PC-9 (cell line): Measurements from ENCODE around the gene MAPK1.

Experiments
- CTCF ChIP-seq: fragments of 200-600 bp; sonication (generic); conservative IDR thresholded peaks from 2 replicates; pipeline ENCODE4 v1.6.1; 2017; ENCODE audit warnings: mixed run types, antibody characterized with exemption, mild to moderate bottlenecking, moderate library complexity
- EZH2 ChIP-seq: fragments of 200-600 bp; sonication (generic); IDR thresholded peaks from 2 replicates; pipeline ENCODE4 v1.8.0; 2017; ENCODE audit warnings: antibody characterized with exemption, low read depth

- TF ChIP-seq CTCF = no peak
- TF ChIP-seq EZH2 = no peak
Observed at GRCh38 chr22:21837248-21837979, 30.0 kb downstream of the MAPK1 start.
